Measurements from ENCODE around the gene NEURL2. TPM values are rescaled to one million over a fixed set of nuclear protein-coding genes. Genes with fewer than 3 reads are reported as not detected.
A peak's percentile ranks its signal among the peaks of the same experiment; 100 is the strongest.

The NEURL2 gene
- total RNA-seq, 1 experiment from 2014 or later: 7.1 TPM

- DNase-seq (ENCODE audit: low read depth, low spot score): no peak
Measured at GRCh38 chr20:45859916-45860315, 31.1 kb downstream of the NEURL2 start.

GRCh38 chr20:45857882-45858216 lies 33.2 kb downstream of the NEURL2 start:
- peak; percentile 37 for DNase-seq (ENCODE audit: low read depth, low spot score)
- in situ Hi-C loops (cut with HindIII; ENCODE audit: low pct_unique_long_range_greater_than_20kb, low sequenced_read_pairs): no loop called here

More at GRCh38 chr20:45859916-45860315, 31.1 kb downstream of the NEURL2 start:
- in situ Hi-C loops (cut with HindIII; ENCODE audit: low pct_unique_long_range_greater_than_20kb, low sequenced_read_pairs): no loop called here

- in situ Hi-C loops (cut with HindIII; ENCODE audit: low pct_unique_long_range_greater_than_20kb, low sequenced_read_pairs): no loop called here
- DNase-seq (ENCODE audit: low read depth, low spot score): peak; percentile 100
Measured at GRCh38 chr20:45857114-45857881, 33.7 kb downstream of the NEURL2 start, which contains the start of the genes ACOT8 and ZSWIM3. Gene ACOT8, minus strand, starts transcription at chr20:45857392. Its CDS starts 77 bp downstream, at chr20:45857315. Gene ZSWIM3, plus strand, starts transcription at chr20:45857614. Its CDS starts 212 bp downstream, at chr20:45857826.

GRCh38 chr20:45853484-45853883 lies 37.5 kb downstream of the NEURL2 start:
- in situ Hi-C loops (cut with HindIII; ENCODE audit: low pct_unique_long_range_greater_than_20kb, low sequenced_read_pairs): no loop called here

GRCh38 chr20:45852326-45852725 lies 38.7 kb downstream of the NEURL2 start:
- DNase-seq (ENCODE audit: low read depth, low spot score): no peak
- in situ Hi-C loops (cut with HindIII; ENCODE audit: low pct_unique_long_range_greater_than_20kb, low sequenced_read_pairs): no loop called here

More at GRCh38 chr20:45853484-45853883, 37.5 kb downstream of the NEURL2 start:
- no peak for DNase-seq (ENCODE audit: low read depth, low spot score)

GRCh38 chr20:45851501-45851900 lies 39.5 kb downstream of the NEURL2 start:
- in situ Hi-C loops (cut with HindIII; ENCODE audit: low pct_unique_long_range_greater_than_20kb, low sequenced_read_pairs): no loop called here
- DNase-seq (ENCODE audit: low read depth, low spot score): no peak

- no peak for DNase-seq (ENCODE audit: low read depth, low spot score)
- in situ Hi-C loops (cut with HindIII; ENCODE audit: low pct_unique_long_range_greater_than_20kb, low sequenced_read_pairs): no loop called here
Measured at GRCh38 chr20:45850926-45851325, 40.1 kb downstream of the NEURL2 start.

GRCh38 chr20:45850238-45850637 lies 40.8 kb downstream of the NEURL2 start:
- in situ Hi-C loops (cut with HindIII; ENCODE audit: low pct_unique_long_range_greater_than_20kb, low sequenced_read_pairs): no loop called here
- DNase-seq (ENCODE audit: low read depth, low spot score): no peak

- no peak for DNase-seq (ENCODE audit: low read depth, low spot score)
- in situ Hi-C loops (cut with HindIII; ENCODE audit: low pct_unique_long_range_greater_than_20kb, low sequenced_read_pairs): no loop called here
Measured at GRCh38 chr20:45848969-45849582, 41.9 kb downstream of the NEURL2 start.

- no peak for DNase-seq (ENCODE audit: low read depth, low spot score)
- in situ Hi-C loops (cut with HindIII; ENCODE audit: low pct_unique_long_range_greater_than_20kb, low sequenced_read_pairs): no loop called here
Measured at GRCh38 chr20:45848421-45848820, 42.6 kb downstream of the NEURL2 start.

GRCh38 chr20:45845452-45845851 lies 45.6 kb downstream of the NEURL2 start:
- in situ Hi-C loops (cut with HindIII; ENCODE audit: low pct_unique_long_range_greater_than_20kb, low sequenced_read_pairs): no loop called here
- no peak for DNase-seq (ENCODE audit: low read depth, low spot score)

GRCh38 chr20:45843506-45843905 lies 47.5 kb downstream of the NEURL2 start:
- no peak for DNase-seq (ENCODE audit: low read depth, low spot score)
- in situ Hi-C loops (cut with HindIII; ENCODE audit: low pct_unique_long_range_greater_than_20kb, low sequenced_read_pairs): no loop called here

GRCh38 chr20:45842169-45842812 lies 48.7 kb downstream of the NEURL2 start:
- in situ Hi-C loops (cut with HindIII; ENCODE audit: low pct_unique_long_range_greater_than_20kb, low sequenced_read_pairs): no loop called here
- no peak for DNase-seq (ENCODE audit: low read depth, low spot score)

GRCh38 chr20:45841407-45842129 lies 49.4 kb downstream of the NEURL2 start:
- in situ Hi-C loops (cut with HindIII; ENCODE audit: low pct_unique_long_range_greater_than_20kb, low sequenced_read_pairs): no loop called here
- DNase-seq (ENCODE audit: low read depth, low spot score): no peak

GRCh38 chr20:45840700-45841198 lies 50.3 kb downstream of the NEURL2 start:
- no peak for DNase-seq (ENCODE audit: low read depth, low spot score)
- in situ Hi-C loops (cut with HindIII; ENCODE audit: low pct_unique_long_range_greater_than_20kb, low sequenced_read_pairs): no loop called here

All from SK-MEL-5 (cell line).